IPS DF 19.7 (cell line): ENCODE measurements around the gene WFS1.

ENCODE experiments used
- DNase-seq: peaks from one replicate; pipeline ENCODE4 v3.0.0-alpha.2; 2013; ENCODE audit warnings: low read depth, low spot score

The WFS1 gene

DNA sequence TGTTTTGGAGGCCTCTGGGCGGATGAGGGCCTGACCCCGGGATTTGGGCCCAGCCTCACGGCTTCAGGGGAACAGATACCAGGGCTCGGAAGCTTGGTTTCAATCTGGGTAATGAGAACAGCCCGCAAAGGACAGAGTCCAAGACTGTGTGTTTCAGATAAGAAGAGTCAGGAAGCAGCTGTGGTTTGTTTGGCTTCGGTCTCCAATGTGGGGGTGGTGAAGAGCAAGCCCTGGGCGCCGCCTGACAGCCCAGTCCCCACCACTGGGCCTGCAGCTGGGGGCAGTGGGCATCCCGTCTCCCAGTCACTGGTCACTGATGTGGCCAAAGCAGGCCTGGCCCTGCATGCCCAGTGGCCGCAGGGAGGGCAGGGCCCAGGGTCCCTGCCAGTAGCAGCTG is 9.1 kb downstream of the WFS1 start:
- DNase-seq = no peak

DNA sequence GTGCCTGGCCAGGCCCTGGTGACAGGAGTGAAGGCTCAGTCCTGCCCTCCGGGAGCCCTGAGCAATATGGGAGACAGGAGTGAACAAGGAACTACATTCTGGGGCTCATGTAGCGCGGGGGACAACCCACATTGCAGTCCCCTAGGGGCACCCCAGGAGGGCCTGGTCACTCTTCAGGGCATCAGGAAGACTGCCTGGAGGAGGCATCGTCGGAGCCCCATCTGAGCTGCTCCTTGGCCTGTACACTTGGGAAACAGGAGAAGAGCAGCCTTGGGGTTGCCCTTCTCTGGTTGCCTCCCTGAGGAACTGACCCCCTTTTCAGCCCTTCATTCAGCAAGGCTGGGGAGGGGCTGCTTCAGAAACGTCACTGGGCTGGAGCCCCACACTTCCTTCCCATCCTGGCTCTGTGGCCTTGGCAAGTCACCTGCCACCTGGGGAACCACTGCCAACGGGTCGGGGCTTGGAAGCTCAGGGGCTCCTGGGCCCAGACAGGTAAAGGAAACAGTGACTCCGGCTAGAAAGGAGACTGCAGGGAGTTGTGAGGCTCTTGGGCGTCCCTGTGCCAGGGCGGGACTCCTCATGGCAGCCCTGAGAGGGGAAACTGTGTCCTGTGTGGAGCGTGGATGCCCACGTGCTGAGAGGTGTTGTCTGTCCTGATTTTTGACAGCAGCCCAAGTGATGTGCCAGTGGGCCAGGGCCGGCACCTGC is 10.1 kb downstream of the WFS1 start:
- DNase-seq = no peak

DNA sequence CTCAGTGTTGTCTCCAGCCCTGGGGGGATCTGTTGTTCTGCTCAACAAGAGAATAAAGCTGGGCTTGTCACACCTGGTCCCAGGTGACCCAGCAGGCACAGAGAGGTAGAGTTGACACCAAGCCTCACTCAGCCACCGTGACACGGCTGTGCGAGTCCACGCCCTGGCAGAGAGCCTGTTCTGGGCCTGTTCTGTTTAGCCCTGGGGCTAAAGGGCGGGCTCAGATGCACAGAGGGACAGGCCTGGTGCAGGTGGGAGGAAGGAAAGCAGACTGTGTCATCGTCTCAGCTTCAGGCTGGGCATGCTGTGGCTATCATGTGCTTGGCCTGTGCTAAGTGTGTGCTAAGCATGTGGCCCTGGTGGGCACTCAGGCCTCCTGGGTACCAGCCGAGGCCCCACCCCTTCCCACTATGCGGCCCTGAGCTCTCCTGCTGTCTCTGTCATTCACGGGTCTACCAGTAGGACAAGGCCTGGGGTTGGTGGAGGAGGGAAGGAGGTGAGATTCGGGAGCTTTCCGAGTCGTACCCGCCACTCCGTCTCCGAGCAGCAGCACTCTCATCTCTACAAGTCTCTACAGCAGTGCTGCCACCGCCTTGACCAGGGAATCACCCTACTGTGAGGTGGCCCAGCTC is 10.8 kb downstream of the WFS1 start:
- DNase-seq = no peak

DNA sequence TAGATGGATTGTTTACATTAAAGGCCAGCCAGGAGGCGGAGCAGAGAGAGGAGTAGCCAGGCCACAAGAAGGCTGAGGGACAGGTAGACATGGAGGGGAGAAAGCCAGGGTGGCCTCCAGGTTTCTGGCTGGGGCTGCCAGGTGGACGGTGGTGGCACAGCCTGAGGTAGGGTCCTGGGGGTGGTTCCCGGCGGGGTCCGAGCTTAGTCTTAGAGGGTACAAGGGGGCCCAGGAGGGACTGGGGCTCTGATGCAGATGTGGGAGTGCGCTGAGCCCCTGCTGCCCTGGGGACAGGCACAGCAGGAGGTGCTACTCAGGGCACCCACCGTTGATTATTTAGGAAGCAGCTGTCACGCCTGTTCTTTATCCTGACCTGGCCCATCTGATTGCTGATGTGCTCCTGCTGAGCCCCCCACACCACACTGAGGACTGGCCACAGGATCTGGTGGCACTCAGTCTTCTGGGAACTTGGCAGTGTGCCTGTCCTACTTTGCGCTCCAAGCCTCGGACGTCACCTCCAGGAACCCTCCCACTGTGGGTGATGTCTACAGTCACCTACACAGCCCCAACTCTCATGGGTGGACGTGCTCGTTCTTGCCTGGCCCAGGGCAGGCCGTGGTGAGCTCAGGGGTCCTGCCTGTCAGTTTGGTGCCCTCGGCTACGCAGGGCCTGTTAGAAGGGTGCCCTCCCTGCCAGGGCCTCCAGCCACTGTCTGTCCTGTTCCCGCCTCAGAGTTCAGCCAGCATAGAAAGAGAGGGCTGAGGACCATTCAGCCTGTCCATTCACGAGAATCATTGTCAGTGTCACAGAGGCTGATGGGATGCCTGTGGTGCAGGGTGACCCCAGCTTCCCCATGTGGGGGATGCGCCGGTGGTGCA is 12.0 kb downstream of the WFS1 start:
- no peak for DNase-seq

DNA sequence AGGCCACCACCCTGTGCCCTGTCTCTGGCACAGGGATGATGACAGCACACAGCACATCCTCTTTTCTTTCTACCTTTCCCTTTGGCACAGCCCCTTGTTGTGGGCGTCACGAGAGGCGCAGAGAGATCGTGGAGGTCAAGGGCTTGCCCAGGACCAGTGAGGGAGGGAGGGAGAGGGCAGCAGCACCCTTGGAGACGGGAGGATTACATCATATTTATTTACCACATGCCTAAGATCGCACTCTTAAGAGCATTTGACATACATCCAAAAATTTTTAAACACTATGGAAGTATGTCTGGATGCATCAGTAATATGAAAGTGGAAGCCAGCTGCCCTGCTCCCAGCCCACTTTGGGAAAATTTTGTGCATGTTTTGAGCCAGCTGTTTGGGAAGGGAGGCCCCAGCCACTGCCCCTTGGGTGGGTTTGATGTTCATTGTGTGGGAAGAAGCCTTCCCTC is 12.7 kb downstream of the WFS1 start:
- DNase-seq = no peak

DNA sequence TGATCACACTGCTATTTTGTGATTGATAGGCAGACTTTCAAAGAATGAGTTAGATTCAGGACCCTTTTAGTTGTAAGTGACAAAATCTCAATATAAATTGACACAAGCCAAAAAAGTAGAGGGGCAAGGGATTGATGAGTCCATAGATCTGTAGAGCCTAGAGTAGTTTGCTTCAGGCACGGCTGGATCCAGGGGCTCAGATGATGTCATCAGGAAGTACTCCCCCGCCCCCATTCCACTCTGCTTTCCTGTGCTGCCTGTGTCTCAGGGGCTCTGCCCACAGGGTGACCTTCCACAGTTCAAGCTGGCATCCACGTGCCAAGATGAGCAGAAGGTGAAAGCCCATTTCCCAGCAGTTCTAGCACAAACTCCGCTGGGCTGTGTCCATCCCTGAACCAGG is 13.6 kb downstream of the WFS1 start:
- no peak for DNase-seq

DNA sequence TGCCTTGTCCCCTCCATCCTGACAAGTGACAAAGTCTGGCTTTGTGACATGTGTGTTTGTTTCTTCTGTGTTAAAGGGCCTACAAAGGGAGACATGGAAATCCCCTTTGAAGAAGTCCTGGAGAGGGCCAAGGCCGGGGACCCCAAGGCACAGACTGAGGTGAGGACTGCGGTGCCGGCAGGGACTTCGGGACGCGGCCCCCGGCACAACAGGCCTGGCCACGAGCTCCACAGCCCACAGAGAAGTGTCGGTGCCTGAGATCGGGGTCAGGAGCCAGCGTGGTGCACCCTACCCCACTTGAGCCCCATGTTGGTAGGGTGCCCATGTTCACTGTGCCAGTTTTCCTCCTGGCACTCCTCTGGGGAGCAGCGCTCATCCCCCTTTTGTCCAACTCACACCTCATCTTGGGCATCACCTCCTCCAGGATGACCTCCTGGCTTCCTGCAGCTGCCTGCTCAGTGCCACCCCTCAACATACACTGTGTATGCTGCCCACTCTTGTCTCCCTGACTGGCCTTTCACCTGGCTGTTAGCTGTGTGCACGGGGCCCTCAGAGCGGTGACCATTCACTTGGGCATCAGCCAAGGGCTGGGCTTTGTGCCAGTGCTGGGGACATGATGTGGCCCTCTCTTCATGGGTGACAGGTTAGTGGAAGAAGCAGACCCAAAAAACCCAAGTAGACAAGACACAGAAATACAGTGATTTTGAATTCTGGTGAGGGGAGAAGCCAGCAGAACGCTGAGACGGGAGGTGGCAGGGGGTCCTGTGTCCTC is 17.6 kb downstream of the WFS1 start:
- no peak for DNase-seq

DNA sequence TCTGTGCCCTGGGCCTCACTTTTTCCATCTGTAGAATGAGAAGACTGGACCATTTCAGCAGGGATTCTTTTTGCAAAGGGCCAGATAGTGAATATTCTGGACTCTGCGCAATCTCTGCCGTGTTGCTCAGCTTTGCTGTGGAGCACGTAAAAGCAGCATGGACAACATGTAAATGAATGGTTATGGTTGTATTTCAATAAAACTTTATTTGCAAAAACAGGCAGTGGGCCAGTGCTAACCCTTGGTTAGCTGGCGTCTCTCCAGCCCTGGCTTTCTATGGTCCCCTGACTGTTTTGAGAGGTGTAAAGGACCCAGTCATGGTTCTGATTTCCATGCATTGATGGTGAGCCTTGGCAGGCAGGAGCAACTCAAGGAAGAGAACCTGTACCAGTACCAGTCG is 18.7 kb downstream of the WFS1 start:
- DNase-seq = no peak

DNA sequence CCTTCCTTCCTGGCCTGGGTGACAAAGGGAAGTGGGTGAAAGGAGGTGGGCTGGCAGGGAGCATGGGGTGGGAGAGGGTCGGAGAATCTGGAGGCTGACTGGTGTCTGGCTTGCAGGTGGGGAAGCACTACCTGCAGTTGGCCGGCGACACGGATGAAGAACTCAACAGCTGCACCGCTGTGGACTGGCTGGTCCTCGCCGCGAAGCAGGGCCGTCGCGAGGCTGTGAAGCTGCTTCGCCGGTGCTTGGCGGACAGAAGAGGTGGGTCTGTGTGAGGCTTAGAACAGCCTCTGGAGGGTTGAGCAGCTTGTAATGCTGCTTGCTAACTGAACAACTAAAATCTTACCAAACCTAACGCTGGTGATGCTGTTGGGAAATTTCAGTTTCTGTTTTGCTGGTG is 19.2 kb downstream of the WFS1 start:
- no peak for DNase-seq

DNA sequence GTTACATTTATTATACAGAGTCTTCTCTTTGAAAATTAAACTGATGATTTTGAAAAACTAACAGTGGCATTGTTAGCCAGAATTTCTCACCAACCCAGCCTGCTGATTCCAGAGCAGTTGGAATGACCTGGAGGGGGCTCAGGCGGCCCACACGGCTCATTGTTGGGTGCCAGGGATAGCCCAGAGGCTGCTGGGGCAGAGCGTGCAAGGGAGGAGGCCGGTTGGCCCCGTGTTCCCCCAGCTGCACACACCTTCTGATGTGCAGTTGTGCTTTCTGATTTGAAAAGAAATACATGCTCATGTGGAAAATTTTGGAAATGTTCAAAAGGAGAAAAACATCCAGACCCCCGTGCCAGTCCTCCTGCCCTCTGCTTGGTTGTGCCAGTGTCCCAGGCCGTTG is 20.6 kb downstream of the WFS1 start:
- no peak for DNase-seq

DNA sequence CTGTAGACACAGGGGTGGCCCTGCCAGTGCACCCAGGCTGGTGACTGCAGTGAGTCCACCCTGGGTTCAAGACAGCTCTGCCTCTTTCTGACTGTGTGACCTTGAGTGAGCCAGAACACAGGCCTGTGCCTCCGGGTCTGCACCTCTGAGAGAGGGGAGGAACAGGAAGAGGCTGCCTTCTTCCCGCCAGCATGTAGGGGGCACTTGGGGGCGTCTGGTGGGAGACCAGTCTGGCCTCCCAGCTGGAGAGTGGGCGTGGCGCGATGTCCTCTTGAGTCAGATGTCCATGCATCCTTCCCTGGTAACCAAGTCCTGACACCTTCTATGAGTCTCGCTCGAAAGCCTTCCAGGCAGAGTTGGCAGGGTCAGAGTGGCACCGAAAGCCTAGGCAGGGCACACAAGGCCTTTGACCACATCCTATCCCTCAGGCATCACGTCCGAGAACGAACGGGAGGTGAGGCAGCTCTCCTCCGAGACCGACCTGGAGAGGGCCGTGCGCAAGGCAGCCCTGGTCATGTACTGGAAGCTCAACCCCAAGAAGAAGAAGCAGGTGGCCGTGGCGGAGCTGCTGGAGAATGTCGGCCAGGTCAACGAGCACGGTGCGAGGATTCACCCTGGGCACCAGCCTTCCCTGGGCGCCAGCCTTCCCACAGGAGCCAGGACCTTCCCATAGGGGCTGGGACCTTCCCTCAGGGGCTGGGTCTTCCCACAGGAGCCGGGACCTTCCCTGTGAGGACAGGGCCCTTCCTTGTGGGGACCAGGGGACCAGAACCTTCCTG is 21.3 kb downstream of the WFS1 start:
- no peak for DNase-seq

DNA sequence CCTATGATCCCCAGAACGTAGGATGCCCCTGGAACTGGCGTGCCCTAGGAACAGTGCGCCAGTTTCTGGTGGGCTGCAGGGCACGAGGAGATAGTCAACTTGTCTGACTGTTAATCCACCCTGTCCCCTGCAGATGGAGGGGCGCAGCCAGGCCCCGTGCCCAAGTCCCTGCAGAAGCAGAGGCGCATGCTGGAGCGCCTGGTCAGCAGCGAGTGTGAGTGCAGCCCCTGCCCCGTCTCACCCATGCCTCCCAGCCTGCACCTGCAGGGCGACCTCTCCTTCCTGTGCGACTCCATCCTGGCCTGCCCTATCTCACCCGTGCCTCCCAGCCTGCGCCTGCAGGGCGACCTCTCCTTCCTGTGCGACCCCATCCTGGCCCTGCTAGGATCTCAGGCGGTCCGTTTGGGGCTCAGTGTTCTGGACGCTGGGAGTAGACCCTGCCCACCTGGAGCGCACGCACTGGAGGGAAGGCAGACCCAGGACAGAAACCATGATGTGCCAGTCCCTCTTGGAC is 22.2 kb downstream of the WFS1 start:
- no peak for DNase-seq

DNA sequence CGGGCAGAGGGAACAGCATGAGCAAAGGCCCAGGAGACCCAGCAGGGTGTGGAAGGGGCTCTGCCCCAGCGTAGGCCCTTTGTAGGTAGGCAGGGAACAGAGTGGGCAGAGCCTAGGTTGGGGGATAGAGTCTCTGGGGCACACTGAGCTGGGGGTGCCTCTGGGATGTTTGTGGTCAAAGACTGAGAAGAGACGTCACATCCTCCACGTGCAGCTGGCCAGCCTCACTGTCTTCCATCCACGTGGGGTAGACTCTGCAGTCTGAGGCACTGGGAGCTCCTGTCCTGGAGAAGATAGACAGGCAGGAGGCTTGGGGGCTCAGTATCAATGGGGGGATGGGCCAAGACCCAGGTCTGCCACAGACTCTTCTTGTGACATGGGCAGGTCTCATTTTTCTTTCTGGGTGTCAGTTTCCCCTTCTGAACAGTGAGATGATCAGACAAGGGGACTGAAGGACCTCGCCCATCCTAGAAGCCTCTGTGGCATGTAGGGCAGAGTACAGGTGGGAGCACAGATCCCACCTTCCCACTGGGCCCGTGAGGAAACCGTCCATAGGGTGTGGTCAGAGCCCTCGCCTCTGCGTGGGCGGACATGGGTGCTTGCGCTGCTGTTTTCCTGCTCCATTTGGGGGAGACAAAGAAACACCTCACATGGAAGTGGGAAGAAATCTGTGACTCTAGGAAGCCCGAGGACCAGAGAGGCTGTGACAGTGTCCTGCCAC is 22.9 kb downstream of the WFS1 start:
- DNase-seq = no peak

DNA sequence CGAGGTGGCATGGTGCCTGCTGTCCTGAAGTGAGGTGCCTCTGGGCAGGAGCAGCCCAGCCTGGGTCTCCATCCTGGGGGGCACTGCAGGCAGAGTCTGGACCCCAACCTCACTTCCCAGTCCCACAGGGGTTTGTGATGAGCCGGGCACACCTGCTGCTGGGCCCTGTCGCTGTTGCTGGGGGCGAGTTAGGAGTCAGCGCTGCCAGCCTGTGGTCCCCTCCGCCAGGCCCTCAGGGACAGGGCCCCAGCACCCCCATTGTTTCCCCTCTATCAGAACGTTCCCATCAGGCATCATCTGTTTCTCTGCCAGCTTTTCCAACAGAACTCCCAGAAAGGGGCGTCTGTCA is 23.4 kb downstream of the WFS1 start:
- DNase-seq = no peak

DNA sequence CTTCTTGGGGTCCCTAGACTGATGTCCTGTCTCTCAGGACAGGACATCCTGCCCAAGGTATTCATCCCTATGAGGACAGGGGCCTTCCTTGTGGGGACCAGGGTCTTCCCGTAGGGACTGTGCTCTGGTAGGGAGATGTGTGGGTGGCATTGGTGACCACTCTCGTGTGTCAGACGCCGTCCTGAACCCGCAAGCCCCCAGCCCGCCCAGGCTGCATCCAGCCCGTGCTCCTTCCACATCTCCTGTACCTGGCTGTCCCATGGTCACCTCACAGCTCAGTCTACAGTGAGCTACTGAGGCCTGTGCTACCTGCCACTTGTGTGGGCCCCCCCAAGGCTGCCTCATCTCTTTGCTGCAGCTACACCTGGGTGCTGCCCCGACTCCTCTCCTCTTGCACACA is 24.0 kb downstream of the WFS1 start:
- DNase-seq = no peak

DNA sequence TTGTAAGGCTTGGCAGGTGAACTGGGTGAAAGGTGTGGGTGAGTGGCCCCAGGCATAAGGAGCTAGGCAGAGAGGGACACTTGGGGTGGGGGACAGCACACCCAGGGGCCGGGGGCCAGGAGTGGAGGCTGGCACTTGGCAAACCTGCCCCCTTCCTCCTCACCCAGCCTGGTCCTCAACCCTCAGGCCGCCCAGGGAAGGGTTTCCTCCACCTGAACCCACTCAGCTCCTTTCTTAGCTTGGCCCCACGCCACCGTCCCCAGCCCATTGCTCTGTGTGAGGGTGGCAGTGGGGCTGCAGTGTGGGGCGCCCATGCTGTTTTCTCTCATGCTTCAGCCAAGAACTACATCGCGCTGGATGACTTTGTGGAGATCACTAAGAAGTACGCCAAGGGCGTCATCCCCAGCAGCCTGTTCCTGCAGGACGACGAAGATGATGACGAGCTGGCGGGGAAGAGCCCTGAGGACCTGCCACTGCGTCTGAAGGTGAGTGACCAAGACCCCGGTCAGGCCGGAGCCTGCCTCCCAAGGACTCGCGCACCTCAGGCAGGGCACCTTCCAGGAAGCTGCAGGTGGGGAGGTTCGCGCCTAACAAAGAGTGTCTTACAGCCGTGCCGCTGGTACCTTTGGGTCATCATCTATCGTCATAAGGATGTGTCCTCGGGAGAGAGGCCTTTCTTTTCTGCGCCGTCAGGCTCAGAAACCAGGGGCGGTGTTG is 25.2 kb downstream of the WFS1 start:
- no peak for DNase-seq

DNA sequence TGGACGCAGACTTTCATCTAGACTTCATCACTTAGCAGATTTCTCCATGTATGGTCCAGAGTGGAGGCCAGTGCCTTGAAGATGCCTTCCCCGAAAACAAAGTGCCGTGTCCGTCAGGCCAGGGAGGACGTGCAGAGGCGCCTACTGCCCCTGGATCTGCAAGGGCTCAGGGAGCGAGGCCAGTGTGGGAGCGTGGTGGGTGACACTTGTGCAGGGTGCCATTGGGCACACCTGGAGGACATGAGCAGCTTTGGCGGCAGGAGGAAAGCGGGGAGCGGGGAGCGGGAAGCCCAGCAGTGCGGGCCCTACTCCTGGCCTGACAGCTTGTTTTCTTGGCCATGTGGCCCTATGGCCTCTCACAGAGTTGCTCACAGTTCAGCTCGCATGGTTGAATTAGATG is 25.8 kb downstream of the WFS1 start:
- DNase-seq = no peak

DNA sequence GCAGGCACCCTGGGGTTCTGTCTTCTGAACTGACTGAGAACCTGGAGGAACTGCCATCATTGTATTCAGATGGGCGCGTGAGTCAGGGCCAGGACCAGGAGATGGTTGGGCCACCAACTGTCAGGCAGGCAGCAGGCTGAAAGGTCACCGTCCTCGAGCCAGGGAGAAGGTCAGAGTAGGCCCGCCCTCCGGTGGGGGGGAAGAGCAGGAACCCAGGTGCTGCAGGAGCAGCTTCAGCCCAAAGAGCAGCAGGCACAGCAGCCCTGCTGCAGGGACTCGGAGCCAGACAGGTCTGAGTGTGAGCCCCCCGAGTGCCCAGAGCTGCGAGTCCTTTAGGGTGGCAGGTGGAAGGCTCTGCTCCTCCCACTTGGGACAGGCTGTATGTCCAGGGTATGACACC is 26.4 kb downstream of the WFS1 start:
- DNase-seq = no peak

DNA sequence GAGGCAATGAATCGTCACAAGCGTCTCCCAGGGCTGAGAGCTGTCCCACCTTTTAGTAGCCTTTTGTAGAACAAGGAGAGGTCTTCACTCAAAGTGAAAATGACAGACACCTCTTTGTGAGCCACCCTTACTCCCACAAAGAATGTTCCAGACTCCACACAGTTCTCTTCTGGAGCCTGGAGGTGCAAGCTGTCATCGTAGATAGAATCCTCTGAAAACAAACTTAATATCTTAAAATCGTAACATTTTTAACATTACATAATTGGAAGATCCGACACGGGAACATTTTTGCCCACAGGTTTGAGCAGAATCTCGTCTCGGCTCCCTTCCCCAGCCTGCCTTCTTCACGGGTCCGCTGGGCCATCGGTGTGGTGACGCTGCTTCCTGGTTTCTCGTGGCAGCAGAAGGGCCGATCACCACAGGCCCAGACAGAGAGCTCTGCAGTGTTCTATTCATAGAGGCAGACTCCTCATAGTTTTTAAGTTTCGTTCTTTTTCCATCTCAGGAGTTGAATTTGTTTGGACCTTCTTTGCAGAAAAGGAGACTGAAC is 27.7 kb downstream of the WFS1 start:
- DNase-seq = no peak
